Left lung (tissue), 10 donors: Measurements from ENCODE around the gene SDK1. TPM values are rescaled to one million over a fixed set of nuclear protein-coding genes. Genes with fewer than 3 reads are reported as not detected.

Source experiments
- ATAC-seq: fragments of 200-7000 bp; cut with Tn5 transposase; one replicate; pipeline ENCODE4 v1.9.1; 2020; ENCODE audit warnings: moderate library complexity
- DNase-seq, 4 donors: peaks; one replicate each; pipeline ENCODE4 v3.0.0-alpha.2; 2013 to 2020
- H3K27ac ChIP-seq, 2 donors: fragments of 200-600 bp; sonication (generic) in 1 of 2; one replicate each; pipeline versions ENCODE4 v1.5.0 to v1.8.0; 2020 to 2021
- H3K27me3 ChIP-seq, 2 donors: fragments of 200-600 bp; sonication (generic) in 1 of 2; one replicate each; pipeline versions ENCODE4 v1.5.0 to v1.8.0; 2020 to 2021
- H3K36me3 ChIP-seq, 2 donors: fragments of 200-600 bp; sonication (generic) in 1 of 2; one replicate each; pipeline versions ENCODE4 v1.5.0 to v1.8.0; 2020 to 2021
- H3K4me1 ChIP-seq, 2 donors: fragments of 200-600 bp; one replicate each; pipeline ENCODE4 v1.8.0; 2021
- H3K4me3 ChIP-seq, 2 donors: fragments of 200-600 bp; sonication (generic) in 1 of 2; one replicate each; pipeline versions ENCODE4 v1.5.0 to v1.8.0; 2020 to 2021; ENCODE audit warnings: mild to moderate bottlenecking in 1 of 2
- H3K9me3 ChIP-seq, 2 donors: fragments of 200-600 bp; sonication (generic) in 1 of 2; one replicate each; pipeline versions ENCODE4 v1.5.0 to v1.8.0; 2020 to 2021
- intact Hi-C, 2 donors: fragments of 100-400 bp; cut with DNase I; formaldehyde crosslinking; loops; one replicate each; pipeline versions ENCODE4 v1.11.2 to v1.14.2; 2022
- polyA plus RNA-seq, 6 donors: library from polyadenylated mRNA; unstranded; fragments of 120-200 nt; gene quantifications; one replicate each; pipeline ENCODE4 v1.2.1, GENCODE V29; 2013; ENCODE audit not compliant: insufficient read length in 6 of 6
- total RNA-seq, 2 donors: library from RNA; stranded (reverse); fragmentation: NEBNext Ultra II Directional; extraction: Animal tissue kit (Norgen Biotek cat#: 25700); gene quantifications; one replicate each; pipeline ENCODE4 v1.2.1, GENCODE V29; 2021
- TF ChIP-seq, protein P1 (sequence below), 2 donors: fragments of 200-600 bp; sonication (generic) in 1 of 2; IDR thresholded peaks; one replicate each; pipeline versions ENCODE4 v1.5.0 to v1.8.0; 2021; ENCODE audit warnings: antibody characterized with exemption in 2 of 2
- donor health status: DM: no; HTN: yes; CAD: no.
- donor health status: DM: no; HTN: no; CAD: no.

SDK1 gene
- total and polyA plus RNA-seq, 8 donors = 5.5 to 17.6 (median 13.0) TPM

DNA sequence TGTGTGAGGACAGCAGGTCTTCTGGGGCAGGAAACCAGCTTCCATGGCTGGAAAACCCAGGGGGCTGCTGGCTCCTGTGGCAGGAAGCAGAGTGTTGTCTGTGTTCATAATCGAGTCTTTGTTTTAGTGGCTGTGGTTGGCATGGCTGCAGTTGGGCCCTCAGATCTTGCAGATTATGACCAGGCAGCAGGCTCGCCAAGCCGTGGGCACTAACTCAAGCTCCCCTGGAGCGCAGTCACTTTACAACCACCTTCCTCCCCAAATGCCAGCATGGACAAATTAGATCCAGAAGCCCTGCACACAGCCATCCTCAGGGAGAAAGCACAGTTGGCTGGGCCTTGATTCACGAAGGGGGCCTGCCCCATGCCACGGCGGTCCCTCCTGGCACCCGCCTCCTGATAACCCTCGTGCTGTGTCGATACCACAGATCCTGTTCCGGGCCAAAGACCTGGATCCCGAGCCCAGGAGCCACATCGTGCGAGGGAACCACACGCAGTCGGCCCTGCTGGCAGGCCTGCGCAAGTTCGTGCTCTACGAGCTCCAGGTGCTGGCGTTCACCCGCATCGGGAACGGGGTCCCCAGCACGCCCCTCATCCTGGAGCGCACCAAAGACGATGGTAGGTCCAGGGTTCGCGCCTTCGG is 828.5 kb downstream of the SDK1 start:
- no peak for ATAC-seq
- intact Hi-C loops = no loop called here
- no peak for DNase-seq

DNA sequence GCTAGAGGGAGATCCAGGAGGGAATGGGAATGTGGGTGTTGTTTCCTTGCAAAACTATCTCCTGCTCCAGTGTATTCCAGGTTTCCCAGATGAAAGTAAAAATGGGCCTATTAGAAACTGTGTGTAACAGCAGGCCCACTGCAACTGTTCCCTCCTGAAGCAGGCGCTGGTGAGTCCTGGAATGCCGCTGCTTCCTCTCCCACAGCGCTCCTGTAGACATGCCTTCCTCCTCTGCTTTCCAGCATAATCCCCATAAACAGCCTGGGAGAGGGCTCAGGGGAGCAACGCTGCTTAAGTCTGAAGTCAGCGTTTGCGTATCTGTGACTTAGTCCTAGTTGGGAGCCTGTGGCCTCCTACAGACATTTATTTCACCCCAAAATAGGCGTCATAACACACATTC is 830.0 kb downstream of the SDK1 start:
- H3K4me3 ChIP-seq = no peak overlapping the region
- no peak overlapping the region for H3K27ac ChIP-seq
- no peaks in the 10 kb centered on the region for H3K9me3 ChIP-seq
- intact Hi-C loops = no loop called here
- ATAC-seq = no peak
- DNase-seq = no peak
- H3K4me1 ChIP-seq = no peaks in the 10 kb centered on the region
- TF ChIP-seq, protein P1, sequence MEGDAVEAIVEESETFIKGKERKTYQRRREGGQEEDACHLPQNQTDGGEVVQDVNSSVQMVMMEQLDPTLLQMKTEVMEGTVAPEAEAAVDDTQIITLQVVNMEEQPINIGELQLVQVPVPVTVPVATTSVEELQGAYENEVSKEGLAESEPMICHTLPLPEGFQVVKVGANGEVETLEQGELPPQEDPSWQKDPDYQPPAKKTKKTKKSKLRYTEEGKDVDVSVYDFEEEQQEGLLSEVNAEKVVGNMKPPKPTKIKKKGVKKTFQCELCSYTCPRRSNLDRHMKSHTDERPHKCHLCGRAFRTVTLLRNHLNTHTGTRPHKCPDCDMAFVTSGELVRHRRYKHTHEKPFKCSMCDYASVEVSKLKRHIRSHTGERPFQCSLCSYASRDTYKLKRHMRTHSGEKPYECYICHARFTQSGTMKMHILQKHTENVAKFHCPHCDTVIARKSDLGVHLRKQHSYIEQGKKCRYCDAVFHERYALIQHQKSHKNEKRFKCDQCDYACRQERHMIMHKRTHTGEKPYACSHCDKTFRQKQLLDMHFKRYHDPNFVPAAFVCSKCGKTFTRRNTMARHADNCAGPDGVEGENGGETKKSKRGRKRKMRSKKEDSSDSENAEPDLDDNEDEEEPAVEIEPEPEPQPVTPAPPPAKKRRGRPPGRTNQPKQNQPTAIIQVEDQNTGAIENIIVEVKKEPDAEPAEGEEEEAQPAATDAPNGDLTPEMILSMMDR (IDR thresholded peaks at IDR 0.05) = no peak
- H3K36me3 ChIP-seq = no peaks in the 10 kb centered on the region
- no peaks in the 10 kb centered on the region for H3K27me3 ChIP-seq

More for the DNA sequence above, 828.5 kb downstream of the SDK1 start:
- TF ChIP-seq, protein P1 (IDR thresholded peaks at IDR 0.05) = no peak
- Histone ChIP-seq H3K9me3 (no peaks in the 10 kb centered on the region), H3K4me3 (no peak overlapping the region), H3K36me3 (no peaks in the 10 kb centered on the region), H3K4me1 (no peaks in the 10 kb centered on the region), H3K27ac (no peak overlapping the region), H3K27me3 (no peaks in the 10 kb centered on the region)

DNA sequence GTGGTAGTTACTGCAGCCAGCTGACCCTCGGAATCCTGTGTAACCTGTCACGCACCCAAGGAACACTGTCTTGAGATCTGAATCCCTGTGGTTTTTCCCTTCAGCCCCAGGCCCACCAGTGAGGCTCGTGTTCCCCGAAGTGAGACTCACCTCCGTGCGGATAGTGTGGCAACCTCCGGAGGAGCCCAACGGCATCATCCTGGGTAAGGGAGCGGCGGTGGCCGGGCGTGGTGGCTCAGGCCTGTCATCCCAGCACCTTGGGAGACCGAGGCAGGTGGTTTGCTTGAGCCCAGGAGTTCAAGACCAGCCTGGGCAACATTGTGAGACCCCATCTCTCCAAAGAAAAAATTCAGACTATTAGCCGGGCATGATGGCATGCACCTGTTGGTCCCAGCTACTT is 831.2 kb downstream of the SDK1 start:
- intact Hi-C loops = no loop called here
- Histone ChIP-seq H3K27ac (no peak overlapping the region), H3K4me1 (no peaks in the 10 kb centered on the region), H3K9me3 (no peaks in the 10 kb centered on the region), H3K36me3 (no peaks in the 10 kb centered on the region), H3K4me3 (no peak overlapping the region), H3K27me3 (no peaks in the 10 kb centered on the region)
- no peak for DNase-seq
- ATAC-seq = no peak
- TF ChIP-seq, protein P1 (IDR thresholded peaks at IDR 0.05) = no peak

DNA sequence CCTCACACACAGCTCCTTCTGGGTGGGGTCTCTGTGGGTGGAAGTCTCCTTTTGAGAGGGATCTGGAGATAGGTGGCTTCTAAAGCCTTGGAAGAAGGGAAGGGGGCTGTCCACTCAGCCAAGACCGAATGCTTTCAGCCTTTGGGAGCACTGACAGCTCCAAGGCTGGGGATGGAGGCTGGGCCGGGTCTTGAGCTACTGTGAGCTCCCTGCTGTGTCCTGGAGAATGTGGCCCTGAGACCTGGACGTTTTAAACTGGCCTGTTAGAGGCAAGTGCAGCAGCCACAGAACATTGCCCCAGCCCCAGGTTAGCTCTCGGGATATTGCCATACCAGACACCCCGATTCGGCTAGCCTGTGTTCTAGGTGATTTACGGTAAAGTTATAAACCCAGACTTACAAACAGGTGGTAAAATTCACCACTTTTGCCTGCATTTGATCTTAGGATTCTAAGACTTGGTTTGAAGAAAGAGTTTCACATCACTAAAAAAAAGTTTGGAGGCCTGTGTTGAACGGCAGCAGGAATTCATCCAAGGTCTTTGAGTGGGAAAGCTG is 832.5 kb downstream of the SDK1 start:
- no peaks in the 10 kb centered on the region for H3K9me3 ChIP-seq

DNA sequence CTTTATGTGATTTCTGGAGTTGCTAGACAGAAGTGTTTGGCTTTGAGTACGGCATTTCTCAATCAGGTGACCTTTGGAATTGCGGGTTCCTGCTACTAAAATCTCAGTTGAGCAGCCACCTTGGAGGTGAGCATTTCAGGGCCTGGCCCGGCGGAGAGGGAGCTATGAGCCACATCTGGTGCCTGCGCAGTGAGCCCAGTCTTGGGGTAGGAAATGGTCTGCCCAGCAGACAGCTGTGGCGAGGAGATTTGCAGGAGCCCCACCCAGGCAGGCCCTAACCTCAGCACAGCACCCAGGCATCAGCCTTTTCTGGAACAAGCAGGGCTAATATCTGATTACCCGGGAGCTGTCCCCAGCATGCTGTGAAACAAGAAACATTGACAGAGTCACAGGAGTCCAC is 833.2 kb downstream of the SDK1 start:
- Histone ChIP-seq H3K27ac (no peak overlapping the region), H3K4me1 (no peaks in the 10 kb centered on the region), H3K9me3 (no peaks in the 10 kb centered on the region), H3K36me3 (no peaks in the 10 kb centered on the region), H3K4me3 (no peak overlapping the region), H3K27me3 (no peaks in the 10 kb centered on the region)
- TF ChIP-seq, protein P1 (IDR thresholded peaks at IDR 0.05) = no peak
- DNase-seq = no peak
- ATAC-seq = no peak
- intact Hi-C loops = no loop called here

More for the DNA sequence above, 832.5 kb downstream of the SDK1 start:
- no peak overlapping the region for H3K27ac ChIP-seq
- no peaks in the 10 kb centered on the region for H3K27me3 ChIP-seq
- no peak for DNase-seq
- TF ChIP-seq, protein P1 (IDR thresholded peaks at IDR 0.05) = no peak
- no peaks in the 10 kb centered on the region for H3K4me1 ChIP-seq
- no peak overlapping the region for H3K4me3 ChIP-seq
- intact Hi-C loops = no loop called here
- no peaks in the 10 kb centered on the region for H3K36me3 ChIP-seq
- no peak for ATAC-seq
